Measurements from ENCODE around the gene NUP93. TPM values are rescaled to one million over a fixed set of nuclear protein-coding genes. Genes with fewer than 3 reads are reported as not detected.
A peak's percentile ranks its signal among the peaks of the same experiment; 100 is the strongest.
"Not testable (repeated sequence)": the region's sequence is repeated elsewhere in the genome, so short reads cannot be mapped to it uniquely, and the experiment has no call there.

The NUP93 gene
- total RNA-seq, 3 donors from 2014 or later, result 29.4 to 48.8 (median 32.6) TPM

DNA sequence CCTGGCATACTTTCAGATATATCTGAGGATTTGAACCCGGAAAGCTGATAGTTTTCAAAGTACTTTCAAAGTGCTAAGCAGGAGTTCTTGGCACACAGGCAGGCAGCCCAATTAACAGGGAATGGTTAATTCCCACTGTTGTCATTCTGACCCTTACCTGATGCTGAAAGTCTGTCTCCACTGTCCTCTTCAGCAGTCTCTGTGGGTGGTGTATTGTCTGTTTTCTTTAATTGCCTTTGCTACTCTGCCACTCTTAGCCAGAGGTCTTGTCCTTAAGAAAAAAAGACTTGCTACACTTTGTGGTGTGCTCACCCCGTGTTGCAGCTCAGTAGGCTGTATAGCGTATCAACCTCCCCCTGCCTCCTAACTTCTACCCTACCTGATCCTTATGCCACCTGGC, 71.8 kb downstream of the NUP93 start:
- H3K4me3 ChIP-seq, result no peak overlapping the region
- no peaks in the 10 kb centered on the region for H3K36me3 ChIP-seq
- TF ChIP-seq CTCF (IDR thresholded peaks at IDR 0.05) (no peak), POLR2A (IDR thresholded peaks at IDR 0.05) (no peak), POLR2AphosphoS5 (IDR thresholded peaks at IDR 0.05) (no peak)
- intact Hi-C loops (cut with DNase I; ENCODE audit: low total_unique reads), result no loop called here
- H3K27ac ChIP-seq, result no peak overlapping the region
- no peaks in the 10 kb centered on the region for H3K9me3 ChIP-seq
- no peak for DNase-seq (ENCODE audit: low spot score in 2 of 2)
- no peaks in the 10 kb centered on the region for H3K27me3 ChIP-seq
- no peaks in the 10 kb centered on the region for H3K4me1 ChIP-seq

DNA sequence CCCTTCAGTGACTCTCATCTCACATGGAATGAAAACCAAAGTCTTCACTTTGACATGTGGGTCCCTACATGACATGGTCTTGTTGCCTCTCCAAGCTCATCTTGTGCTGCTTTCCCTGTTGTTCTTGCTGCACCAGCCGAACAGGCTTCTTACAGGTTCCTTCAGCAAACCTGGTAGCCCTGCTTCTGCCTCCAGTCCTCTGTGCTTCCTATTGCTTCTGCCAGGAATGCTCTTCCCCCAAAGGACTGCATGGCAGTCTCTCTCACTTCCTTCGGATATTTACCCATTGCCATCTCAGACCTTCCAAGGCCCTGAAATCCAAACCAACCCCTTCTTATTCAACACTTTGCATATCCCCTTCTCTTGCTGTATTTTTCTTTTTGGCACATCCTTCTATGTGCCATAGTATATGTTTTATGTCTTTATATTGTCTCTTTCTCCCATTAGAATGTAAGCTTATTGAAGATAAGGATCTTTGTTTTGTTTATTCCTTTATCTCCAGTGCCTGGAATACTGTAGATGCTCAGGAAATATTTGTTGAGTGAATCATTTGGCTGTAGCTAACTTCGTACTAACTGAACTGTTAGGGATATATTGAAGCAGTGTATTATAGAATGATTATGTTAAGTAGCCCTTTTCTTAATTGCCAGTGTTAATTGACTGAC, 77.2 kb downstream of the NUP93 start:
- DNase-seq (ENCODE audit: low spot score in 2 of 2), result no peak
- TF ChIP-seq POLR2A (IDR thresholded peaks at IDR 0.05) (no peak), CTCF (IDR thresholded peaks at IDR 0.05) (no peak), POLR2AphosphoS5 (IDR thresholded peaks at IDR 0.05) (no peak)
- intact Hi-C loops (cut with DNase I; ENCODE audit: low total_unique reads), result no loop called here
- Histone ChIP-seq H3K27ac (peak overlapping the region; percentile 6 to 15), H3K4me3 (no peak overlapping the region), H3K27me3 (no peaks in the 10 kb centered on the region), H3K4me1 (no peaks in the 10 kb centered on the region), H3K9me3 (no peaks in the 10 kb centered on the region), H3K36me3 (no peaks in the 10 kb centered on the region)

GRCh38 chr16:56807676-56808067, 77.7 kb downstream of the NUP93 start:
- H3K9me3 ChIP-seq; intact Hi-C loops (cut with DNase I; ENCODE audit: low total_unique reads); H3K36me3 ChIP-seq; DNase-seq (ENCODE audit: low spot score in 2 of 2); H3K4me1 ChIP-seq; H3K4me3 ChIP-seq; H3K27me3 ChIP-seq: not testable (repeated sequence)
- H3K27ac ChIP-seq, result peak overlapping the region in 1 of 2 donors; percentile 6

DNA sequence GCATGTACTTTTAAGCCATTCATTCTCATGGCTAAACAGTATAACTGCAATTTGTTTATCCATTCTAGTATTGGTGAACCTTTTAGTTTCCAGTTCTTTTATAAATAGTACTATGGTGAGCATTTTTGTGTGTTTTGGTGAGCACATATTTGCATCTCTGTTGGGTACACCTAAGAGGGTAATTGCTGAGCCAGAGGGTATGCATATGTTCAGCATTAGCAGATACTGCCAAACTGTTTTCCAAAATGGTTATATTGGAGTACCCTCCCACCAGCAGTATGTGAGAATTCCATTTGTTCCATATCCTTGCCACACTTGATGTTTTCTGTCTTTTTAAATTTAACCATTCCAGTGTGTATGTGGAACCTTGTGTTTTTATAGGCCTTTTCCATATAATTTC, 81.0 kb downstream of the NUP93 start:
- TF ChIP-seq POLR2AphosphoS5 (IDR thresholded peaks at IDR 0.05) (no peak), CTCF (IDR thresholded peaks at IDR 0.05) (no peak), POLR2A (IDR thresholded peaks at IDR 0.05) (no peak)
- no peaks in the 10 kb centered on the region for H3K4me1 ChIP-seq
- no peaks in the 10 kb centered on the region for H3K9me3 ChIP-seq
- no peak overlapping the region for H3K27ac ChIP-seq
- H3K4me3 ChIP-seq, result no peak overlapping the region
- no peak for DNase-seq (ENCODE audit: low spot score in 2 of 2)
- H3K36me3 ChIP-seq, result no peaks in the 10 kb centered on the region
- intact Hi-C loops (cut with DNase I; ENCODE audit: low total_unique reads), result no loop called here
- H3K27me3 ChIP-seq, result no peaks in the 10 kb centered on the region

DNA sequence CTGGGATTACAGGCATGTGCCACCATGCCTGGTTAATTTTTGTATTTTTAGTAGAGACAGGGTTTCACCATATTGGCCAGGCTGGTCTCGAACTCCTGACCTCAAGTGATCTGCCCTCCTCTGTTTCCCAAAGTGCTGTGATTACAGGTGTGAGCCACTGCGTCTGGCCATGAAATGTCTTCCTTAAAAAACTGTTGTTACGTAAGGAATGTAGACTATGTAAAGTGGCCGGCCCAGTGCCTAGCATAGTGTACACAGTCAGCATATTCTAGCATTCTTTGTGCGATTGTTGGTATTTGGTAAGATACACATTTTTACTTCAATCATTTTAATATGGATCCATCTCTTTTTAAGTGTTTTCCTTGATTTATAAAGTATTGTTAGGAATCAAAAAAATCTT, 81.7 kb downstream of the NUP93 start:
- intact Hi-C loops (cut with DNase I; ENCODE audit: low total_unique reads); H3K27ac ChIP-seq; H3K4me3 ChIP-seq; H3K36me3 ChIP-seq; H3K4me1 ChIP-seq; H3K9me3 ChIP-seq; H3K27me3 ChIP-seq; DNase-seq (ENCODE audit: low spot score in 2 of 2): not testable (repeated sequence)

GRCh38 chr16:56812884-56813283, 83.0 kb downstream of the NUP93 start:
- Histone ChIP-seq H3K27me3 (no peaks in the 10 kb centered on the region), H3K4me1 (no peaks in the 10 kb centered on the region), H3K27ac (no peak overlapping the region), H3K4me3 (no peak overlapping the region), H3K36me3 (no peaks in the 10 kb centered on the region), H3K9me3 (no peaks in the 10 kb centered on the region)
- intact Hi-C loops (cut with DNase I; ENCODE audit: low total_unique reads), result no loop called here
- no peak for DNase-seq (ENCODE audit: low spot score in 2 of 2)
- TF ChIP-seq POLR2AphosphoS5 (IDR thresholded peaks at IDR 0.05), result no peak
- TF ChIP-seq POLR2A (IDR thresholded peaks at IDR 0.05), result no peak
- TF ChIP-seq CTCF (IDR thresholded peaks at IDR 0.05), result no peak
